ENCODE results near the gene RHBDL1. TPM values are rescaled to one million over a fixed set of nuclear protein-coding genes. Genes with fewer than 3 reads are reported as not detected.
A peak's percentile ranks its signal among the peaks of the same experiment; 100 is the strongest.

The RHBDL1 gene
- total and polyA plus RNA-seq, 2 of the 8 experiments (the other 6 are each of a cell fraction or from before 2014, with no cell fraction given), result 4.0 to 8.1 TPM

- no peak for TF ChIP-seq NANOG (IDR thresholded peaks at IDR 0.05; ENCODE audit: insufficient read depth, low read depth, low read length, poor library complexity, severe bottlenecking)
- no peak; the same call in 1 of the 2 replicates for TF ChIP-seq ATF2 (IDR thresholded peaks at IDR 0.05; ENCODE audit: low read length)
- no peak for TF ChIP-seq CHD1 (IDR thresholded peaks at IDR 0.05; ENCODE audit: low read depth, low read length)
- TF ChIP-seq RFX5 (IDR thresholded peaks at IDR 0.05; ENCODE audit: borderline replicate concordance, low read depth, low read length), result no peak
- no peak for TF ChIP-seq SRF (IDR thresholded peaks at IDR 0.05; ENCODE audit: low read depth, low read length)
- peak; percentile 67; the same call in 1 of the 2 replicates for TF ChIP-seq CREB1 (IDR thresholded peaks at IDR 0.05)
- TF ChIP-seq ZNF274 (IDR thresholded peaks at IDR 0.05; ENCODE audit: borderline replicate concordance, extremely low read depth, low read length), result no peak
- no peak for TF ChIP-seq CBX5 (IDR thresholded peaks at IDR 0.05; ENCODE audit: low read depth, low read length)
- TF ChIP-seq SUZ12 (IDR thresholded peaks at IDR 0.05; ENCODE audit: low read length), result no peak
- TF ChIP-seq HDAC2 (IDR thresholded peaks at IDR 0.05; ENCODE audit: borderline replicate concordance in 1 of 2, low read depth in 2 of 2, low read length in 2 of 2), result 0 out of 4 replicates have a peak, but pooled peaks of 1 of the 2 experiments have one; percentile 17
- no peak for TF ChIP-seq ATF3 (IDR thresholded peaks at IDR 0.05; ENCODE audit: insufficient read depth, low read depth, low read length)
- no peak for TF ChIP-seq KDM5A (IDR thresholded peaks at IDR 0.05; ENCODE audit: low read length)
- TF ChIP-seq JUN (IDR thresholded peaks at IDR 0.05; ENCODE audit: low read depth, low read length), result no peak
- no peak for TF ChIP-seq YY1 (IDR thresholded peaks at IDR 0.05; ENCODE audit: low read depth, low read length)
- peak; percentile 75; the same call in 1 of the 2 replicates for TF ChIP-seq MAFK (IDR thresholded peaks at IDR 0.05; ENCODE audit: low read depth, low read length)
- TF ChIP-seq POLR2AphosphoS5 (IDR thresholded peaks at IDR 0.05; ENCODE audit: low read depth, low read length), result 0 out of 2 replicates have a peak, but pooled peaks have one; percentile 53
- TF ChIP-seq EP300 (IDR thresholded peaks at IDR 0.05; ENCODE audit: borderline replicate concordance in 1 of 2, low read depth in 2 of 2, low read length in 2 of 2), result no peak
- peak; percentile 75; the same call in 1 of the 2 replicates for TF ChIP-seq CHD2 (IDR thresholded peaks at IDR 0.05; ENCODE audit: low read length)
- TF ChIP-seq GTF2F1 (IDR thresholded peaks at IDR 0.05; ENCODE audit: borderline replicate concordance, low read depth, low read length), result 0 out of 2 replicates have a peak, but pooled peaks have one; percentile 43
- TF ChIP-seq SP4 (IDR thresholded peaks at IDR 0.05; ENCODE audit: low read length), result peak; percentile 80; the same call in 1 of the 2 replicates
- TF ChIP-seq TAF7 (optimal IDR thresholded peaks at IDR 0.05; ENCODE audit: borderline replicate concordance, low read depth, low read length), result peak; percentile 61
Observed at GRCh38 chr16:636206-637080, 39.0 kb upstream of the RHBDL1 start, which contains the start of gene METTL26 (continued).
